NCI-H1694 treated with DMSO at 0.1 percent for 48 hours (cell line): ENCODE measurements around the gene TNXB.
"Not testable (repeated sequence)": the region's sequence is repeated elsewhere in the genome, so short reads cannot be mapped to it uniquely, and the experiment has no call there.

Source experiments
- DNase-seq: peaks from one replicate; lab custom pipeline; 2025; lab: John Stamatoyannopoulos, UW

TNXB gene

DNA sequence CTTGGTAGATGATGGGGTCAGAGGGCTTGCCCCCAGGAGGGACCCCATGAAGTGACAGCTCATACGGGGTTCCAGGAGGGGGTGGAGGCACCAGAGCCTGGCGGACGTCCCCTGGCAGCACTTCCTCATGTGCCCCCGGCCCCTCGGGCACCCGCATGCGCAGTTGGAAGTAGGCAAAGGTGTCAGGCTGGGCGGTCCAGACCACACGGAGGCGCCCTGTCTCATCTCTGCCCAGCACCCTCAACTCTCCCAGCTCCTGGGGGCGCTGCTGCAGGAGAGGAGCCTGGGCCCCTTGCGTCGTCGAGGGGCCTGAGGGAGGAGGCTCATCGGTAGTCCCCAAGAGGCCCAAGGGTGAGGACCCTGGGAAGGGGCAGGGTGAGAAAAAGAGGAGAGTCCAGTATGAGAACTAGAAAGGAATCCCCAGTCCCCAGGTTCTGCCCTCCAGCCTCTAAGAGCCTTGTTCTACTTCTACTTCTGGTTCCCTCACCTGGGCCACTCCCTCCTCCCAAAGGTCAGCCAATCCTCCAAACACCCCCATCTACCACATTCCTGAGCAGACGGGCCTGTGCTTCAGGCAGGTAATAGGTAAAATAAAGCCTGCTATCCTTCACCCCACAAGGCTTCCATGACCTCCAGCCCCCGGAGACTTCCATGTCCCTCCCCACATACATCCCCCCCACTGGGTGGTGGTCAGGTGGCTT is 23.2 kb downstream of the TNXB start:
- no peak for DNase-seq

- DNase-seq: no peak
These were observed 24.4 kb downstream of the TNXB start for GRCh38 chr6:32084780-32085179.

GRCh38 chr6:32083812-32084768 is 25.0 kb downstream of the TNXB start:
- no peak for DNase-seq

- no peak for DNase-seq
These were observed 26.2 kb downstream of the TNXB start for GRCh38 chr6:32082935-32083334.

DNA sequence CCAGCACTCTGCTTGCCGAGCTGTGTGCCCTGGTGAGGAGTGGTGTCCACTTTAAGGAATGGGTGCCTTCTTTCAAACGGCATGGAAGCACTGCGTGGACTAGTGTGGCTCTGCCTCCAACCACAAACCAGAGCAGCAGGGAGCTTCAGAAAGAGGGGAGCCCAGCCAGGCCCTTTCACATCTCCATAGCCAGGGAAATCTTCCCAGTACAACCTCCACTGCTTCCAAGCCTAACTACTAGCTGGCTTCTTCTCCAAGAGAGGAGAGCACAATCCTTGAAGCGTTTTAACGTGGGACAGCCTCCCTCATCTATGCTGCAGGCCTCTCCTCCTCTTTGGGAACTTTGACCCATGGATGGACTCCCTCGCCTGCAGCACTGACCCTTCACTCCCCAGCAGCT is 26.7 kb downstream of the TNXB start:
- no peak for DNase-seq

DNA sequence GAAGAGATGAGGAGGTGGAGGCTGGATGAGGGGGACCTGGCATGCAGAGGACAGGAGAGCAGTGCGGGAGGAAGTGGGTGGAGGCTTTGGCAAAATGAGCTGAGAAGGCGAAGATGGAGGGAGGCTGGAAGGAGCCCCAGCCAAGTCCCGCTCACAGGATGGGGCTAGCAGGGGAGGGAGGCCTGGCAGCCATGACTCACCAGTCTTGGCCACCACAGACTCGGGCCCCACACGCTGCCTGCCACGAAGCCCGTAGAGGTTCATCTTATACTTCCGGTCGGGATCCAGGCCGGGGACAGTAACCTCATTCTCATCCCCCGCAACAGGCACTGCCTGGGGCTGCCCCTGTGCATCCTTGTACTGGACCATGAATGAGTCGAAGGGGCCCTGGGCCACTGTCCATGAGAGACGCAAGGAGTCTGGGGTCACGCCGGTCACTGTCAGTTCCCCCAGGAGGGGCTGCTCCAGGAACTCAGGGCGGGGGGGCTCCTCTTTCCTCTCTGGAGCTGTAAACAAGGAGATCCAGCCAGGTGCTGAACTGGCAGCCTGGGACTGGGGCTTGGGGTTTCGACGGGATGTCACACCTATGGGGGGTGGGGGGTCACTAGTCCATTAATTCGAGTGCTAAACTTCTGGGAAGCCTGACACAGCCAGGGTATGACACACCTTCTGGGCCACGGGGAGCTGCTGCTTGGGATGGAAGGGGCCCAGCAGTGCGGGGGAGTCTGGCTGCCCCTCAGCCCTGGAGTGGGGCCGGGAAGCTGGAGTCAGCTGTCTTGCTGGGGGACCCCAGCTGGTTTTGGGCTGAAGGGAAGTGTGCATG is 27.8 kb downstream of the TNXB start:
- DNase-seq: no peak

- no peak for DNase-seq
These were observed 29.4 kb downstream of the TNXB start for GRCh38 chr6:32079566-32080290.

DNA sequence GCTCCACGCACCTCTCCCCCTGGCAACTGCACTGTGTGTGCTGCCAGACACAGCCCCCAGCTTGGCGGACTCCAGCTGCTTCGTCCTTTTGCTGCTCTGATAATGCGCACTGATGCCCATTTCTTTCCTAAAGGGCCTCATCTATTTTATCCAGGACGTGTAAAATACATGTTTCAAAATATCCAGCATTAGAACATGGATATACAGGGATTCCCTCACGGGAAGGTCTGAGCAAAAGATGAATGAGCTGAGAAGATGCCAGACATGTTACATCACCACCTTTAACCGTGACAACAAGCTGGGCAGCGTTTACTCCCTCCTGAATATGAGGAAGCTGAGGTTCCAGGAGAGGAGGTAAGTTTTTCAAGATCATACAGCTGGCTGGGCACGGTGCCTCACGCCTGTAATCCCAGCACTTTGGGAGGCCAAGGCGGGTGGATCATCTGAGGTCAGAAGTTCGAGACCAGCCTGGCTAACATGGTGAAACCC is 32.8 kb downstream of the TNXB start:
- DNase-seq: no peak

GRCh38 chr6:32075781-32076180 is 33.4 kb downstream of the TNXB start:
- DNase-seq: no peak

GRCh38 chr6:32074996-32075532 is 34.1 kb downstream of the TNXB start:
- DNase-seq: no peak

DNA sequence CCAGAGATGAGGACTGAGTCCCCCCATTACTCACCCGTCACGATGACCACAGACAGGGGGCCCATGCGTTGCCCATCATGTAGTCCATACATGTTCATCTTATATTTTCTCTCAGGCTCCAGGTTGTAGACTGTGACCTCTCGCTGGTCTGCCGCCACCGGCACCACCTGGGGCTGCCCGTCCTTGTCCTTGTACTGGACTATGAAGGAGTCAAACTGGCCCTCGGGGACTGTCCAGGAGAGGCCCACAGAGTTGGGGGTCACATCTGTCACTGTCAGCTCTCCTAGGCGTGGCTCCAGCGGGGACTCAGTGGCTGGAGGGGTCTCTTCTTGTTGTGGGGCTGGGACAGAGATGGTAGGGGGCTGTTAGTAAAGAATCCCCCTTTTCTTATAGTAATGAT is 35.5 kb downstream of the TNXB start:
- DNase-seq: no peak

- no peak for DNase-seq
These were observed 36.0 kb downstream of the TNXB start for GRCh38 chr6:32073101-32073500.

- DNase-seq: no peak
These were observed 38.2 kb downstream of the TNXB start for GRCh38 chr6:32070814-32071543.

DNA sequence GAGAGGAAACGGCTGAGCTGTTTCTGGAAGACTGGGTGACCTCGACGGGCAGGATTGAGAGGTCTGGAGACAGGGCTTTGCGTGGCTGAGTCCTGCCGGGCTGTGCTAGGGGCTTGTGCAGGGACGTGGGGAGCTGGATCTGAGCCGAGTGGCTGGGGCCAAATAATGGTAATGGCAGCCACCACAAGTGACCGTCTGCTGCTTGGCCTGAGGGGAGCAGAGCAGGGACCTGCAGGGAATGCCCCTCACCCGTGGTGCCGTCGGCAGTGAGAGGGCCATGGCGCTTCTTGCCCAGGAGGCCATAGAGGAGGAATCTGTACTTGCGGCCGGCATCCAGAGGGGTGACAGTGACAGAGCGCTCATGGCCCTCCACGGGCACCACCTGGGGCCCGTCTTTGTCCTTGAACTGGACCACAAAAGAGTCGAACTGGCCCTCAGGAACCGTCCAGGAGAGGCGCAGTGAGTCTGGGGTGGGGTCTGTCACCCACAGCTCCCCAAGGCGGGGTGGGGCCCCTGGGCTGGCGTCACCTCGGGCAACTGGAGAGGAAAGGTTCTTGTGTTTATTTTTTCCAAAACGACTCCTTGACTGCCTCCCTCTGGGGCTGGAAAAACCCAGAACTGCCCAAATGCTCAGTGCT is 39.1 kb downstream of the TNXB start:
- no peak for DNase-seq

- DNase-seq: no peak
These were observed 39.7 kb downstream of the TNXB start for GRCh38 chr6:32069460-32069859.

DNA sequence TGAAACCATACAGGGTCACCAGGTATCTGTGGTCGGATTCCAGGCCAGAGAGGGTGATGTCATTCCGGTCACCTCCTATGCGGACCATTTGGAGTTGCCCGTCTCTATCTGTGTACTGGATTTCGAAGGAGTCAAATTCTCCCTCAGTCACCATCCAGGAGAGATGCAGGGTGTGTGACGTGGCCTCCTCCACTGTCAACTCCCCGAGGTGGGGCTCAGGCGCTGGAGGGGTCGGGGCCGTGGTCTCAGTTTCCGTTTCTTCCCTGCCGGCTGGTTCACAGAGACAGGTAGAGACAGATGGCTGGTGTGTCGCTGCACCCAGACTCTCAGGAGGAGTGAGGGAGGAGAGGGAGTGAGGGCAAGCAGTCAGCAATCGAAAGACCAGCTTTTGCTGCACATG is 40.3 kb downstream of the TNXB start:
- no peak for DNase-seq

DNA sequence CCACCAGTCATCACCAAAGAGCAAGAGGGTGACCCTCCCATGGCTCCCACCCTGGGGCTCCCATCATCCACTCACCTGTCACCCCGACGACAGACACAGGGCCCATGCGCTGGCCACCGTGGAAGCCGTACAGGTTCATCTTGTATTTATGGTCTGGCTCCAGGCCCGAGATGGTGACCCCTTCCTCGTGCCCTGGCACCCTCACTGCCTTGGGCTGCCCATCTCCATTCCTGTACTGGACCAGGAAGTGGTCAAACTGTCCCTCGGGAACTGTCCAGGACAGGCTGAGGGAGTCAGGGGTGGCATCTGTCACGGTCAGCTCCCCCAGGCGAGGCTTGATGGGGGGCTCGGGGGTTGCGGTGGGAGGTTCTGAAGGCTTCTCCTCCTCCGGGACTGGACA is 40.8 kb downstream of the TNXB start:
- DNase-seq: not testable (repeated sequence)

DNA sequence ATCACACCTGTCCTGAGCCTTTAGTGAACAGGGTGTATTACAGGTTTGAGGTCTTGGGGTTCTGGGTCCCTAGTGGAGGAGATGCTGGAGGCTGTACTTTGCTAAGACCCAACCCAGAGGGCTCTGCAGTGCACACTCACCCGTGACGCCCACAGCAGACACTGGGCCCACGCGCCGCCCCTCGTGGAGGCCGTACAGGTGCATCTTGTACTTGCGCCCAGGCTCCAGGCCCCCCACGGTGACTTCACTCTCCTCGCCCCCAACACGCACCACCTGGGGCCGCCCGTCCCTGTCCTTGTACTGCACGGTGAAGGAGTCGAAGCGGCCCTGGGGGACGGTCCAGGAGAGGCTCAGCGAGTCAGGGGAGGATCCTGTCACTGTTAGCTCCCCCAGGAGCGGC is 41.6 kb downstream of the TNXB start:
- not testable (repeated sequence) for DNase-seq

DNA sequence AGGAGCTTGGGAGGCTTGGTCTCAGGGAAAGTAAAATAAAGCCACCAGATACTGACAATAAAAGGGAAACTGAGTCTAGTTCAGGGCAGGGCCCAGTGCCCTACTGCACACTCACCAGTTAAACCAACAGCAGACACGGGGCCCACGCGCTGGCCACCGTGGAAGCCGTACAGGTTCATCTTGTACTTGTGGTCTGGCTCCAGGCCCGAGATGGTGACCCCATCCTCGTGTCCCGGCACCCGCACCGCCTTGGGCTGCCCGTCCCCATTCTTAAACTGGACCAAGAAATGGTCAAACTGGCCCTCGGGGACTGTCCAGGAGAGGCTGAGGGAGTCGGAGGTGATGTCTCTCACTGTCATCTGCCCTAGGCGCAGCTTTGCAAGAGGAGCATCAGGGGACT is 44.4 kb downstream of the TNXB start:
- no peak for DNase-seq
